Vagina (tissue), 2 donors: ENCODE data around the gene FKBP3. TPM values are rescaled to one million over a fixed set of nuclear protein-coding genes. Genes with fewer than 3 reads are reported as not detected.
A peak's percentile ranks its signal among the peaks of the same experiment; 100 is the strongest.

Experiments
- DNase-seq, 2 donors: peaks; one replicate each; pipeline ENCODE4 v3.0.0-alpha.2; 2017; ENCODE audit errors: extremely low spot score in 2 of 2
- H3K27ac ChIP-seq: fragments of 200-600 bp; sonication (generic); one replicate; pipeline ENCODE4 v1.5.1; 2019
- H3K27me3 ChIP-seq: fragments of 200-600 bp; sonication (generic); one replicate; pipeline ENCODE4 v1.5.1; 2019
- H3K36me3 ChIP-seq, 2 donors: fragments of 200-600 bp; sonication (generic); one replicate each; pipeline ENCODE4 v1.5.1; 2017 to 2019
- H3K4me1 ChIP-seq: fragments of 200-600 bp; sonication (generic); one replicate; pipeline ENCODE4 v1.5.1; 2019
- H3K4me3 ChIP-seq, 2 donors: fragments of 200-600 bp; sonication (generic); 1 replicate in 1 of 2; 2 replicates in 1 of 2; pipeline ENCODE4 v1.5.1; 2016 to 2019
- H3K9me3 ChIP-seq: fragments of 200-600 bp; sonication (generic); one replicate; pipeline ENCODE4 v1.5.1; 2019
- POLR2A ChIP-seq, 2 donors: fragments of 450-650 bp; IDR thresholded peaks; one replicate each; pipeline ENCODE4 v1.6.1; 2017; ENCODE audit warnings: antibody characterized with exemption in 2 of 2, mild to moderate bottlenecking in 2 of 2, moderate library complexity in 2 of 2
- POLR2AphosphoS5 ChIP-seq, 2 donors: sonication (generic); formaldehyde crosslinking; IDR thresholded peaks; one replicate each; pipeline ENCODE4 v1.9.0; 2017; ENCODE audit warnings: antibody characterized with exemption in 2 of 2, mild to moderate bottlenecking in 2 of 2, low read depth in 1 of 2; ENCODE audit not compliant: insufficient read depth in 1 of 2
- intact Hi-C: fragments of 100-400 bp; cut with DNase I; formaldehyde crosslinking; loops from one replicate; pipeline ENCODE4 v1.15.1; 2023
- total RNA-seq: library from RNA; depleted of rRNA; stranded (reverse); fragments of >200 nt; gene quantifications from one replicate; pipeline ENCODE4 v1.2.3, GENCODE V29; 2016
- TF ChIP-seq, protein P1 (sequence below), 3 experiments: fragments of 450-650 bp in 2 of 3; fragments of 200-600 bp in 1 of 3; sonication (generic) in 1 of 3; IDR thresholded peaks; one replicate each; pipeline ENCODE4 v1.5.1; 2017 to 2019; ENCODE audit warnings: antibody characterized with exemption in 3 of 3, mild to moderate bottlenecking in 2 of 3, moderate library complexity in 2 of 3

The FKBP3 gene
- 37.1 TPM for total RNA-seq

DNA sequence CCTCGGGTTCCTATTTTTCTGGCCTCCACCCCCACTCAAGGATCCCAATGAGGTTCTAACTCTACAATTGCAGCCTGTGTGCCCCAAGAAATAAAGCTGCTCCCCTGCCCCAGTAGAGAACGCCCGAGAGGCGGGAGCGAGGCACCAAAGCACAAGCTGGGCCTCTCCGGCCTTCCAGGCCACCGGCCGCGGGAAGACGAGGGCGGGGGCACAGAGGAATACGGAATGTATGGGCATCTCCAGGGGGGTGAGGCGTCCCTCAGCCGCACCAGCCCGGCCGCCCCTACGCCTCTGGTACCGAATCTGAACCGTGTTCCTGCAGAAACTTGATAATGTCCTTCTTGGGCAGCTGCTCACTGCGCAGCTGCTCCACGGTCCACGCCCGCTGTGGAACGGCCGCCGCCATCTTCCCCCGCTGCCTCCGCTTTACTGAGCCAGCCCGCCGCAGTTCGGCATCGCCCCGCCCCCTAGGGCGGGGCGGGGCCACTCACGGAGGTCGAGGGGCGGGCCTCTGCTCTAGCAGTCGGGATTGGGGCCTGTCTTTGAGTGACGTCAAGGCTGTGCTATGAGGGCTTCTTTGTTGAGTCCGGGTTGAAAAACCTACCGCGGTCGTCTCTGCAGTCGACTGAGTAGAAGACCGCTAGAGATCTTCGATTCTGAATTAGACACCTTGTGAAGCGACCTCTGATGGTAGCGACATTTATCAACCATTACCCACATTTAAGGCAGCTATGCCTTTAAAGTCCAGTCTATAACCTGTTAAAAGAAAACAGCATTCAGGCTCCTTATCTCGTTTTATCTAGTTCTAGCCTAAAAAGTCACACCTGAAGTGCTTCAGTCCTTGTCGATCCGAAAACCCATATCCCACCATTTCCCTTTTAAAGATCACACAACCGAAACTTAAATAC lies at the start of gene FKBP3:
FKBP3 (minus strand) TSS at position 431 of the 908 bp plus-strand sequence; CDS start at position 406, 25 bp downstream.
- intact Hi-C loops, result loop anchor here (10.0 kb wide), 2 partner anchors 120 to 220 kb away; partner anchors contain the start of gene MIS18BP1
- Histone ChIP-seq H3K4me1 (peaks cover 46% of the 10 kb centered on the region), H3K36me3 (no peaks in the 10 kb centered on the region), H3K9me3 (no peaks in the 10 kb centered on the region), H3K4me3 (peak within 1 kb of the TSS; percentile 54 to 57), H3K27ac (peak within 1 kb of the TSS; percentile 77), H3K27me3 (no peaks in the 10 kb centered on the region)
- peak; percentile 97 to 98 for DNase-seq
- peak; percentile 84 to 95 for TF ChIP-seq POLR2AphosphoS5 (IDR thresholded peaks at IDR 0.05; ENCODE audit: insufficient read depth in 1 of 2, low read depth in 1 of 2)
- TF ChIP-seq, protein P1, sequence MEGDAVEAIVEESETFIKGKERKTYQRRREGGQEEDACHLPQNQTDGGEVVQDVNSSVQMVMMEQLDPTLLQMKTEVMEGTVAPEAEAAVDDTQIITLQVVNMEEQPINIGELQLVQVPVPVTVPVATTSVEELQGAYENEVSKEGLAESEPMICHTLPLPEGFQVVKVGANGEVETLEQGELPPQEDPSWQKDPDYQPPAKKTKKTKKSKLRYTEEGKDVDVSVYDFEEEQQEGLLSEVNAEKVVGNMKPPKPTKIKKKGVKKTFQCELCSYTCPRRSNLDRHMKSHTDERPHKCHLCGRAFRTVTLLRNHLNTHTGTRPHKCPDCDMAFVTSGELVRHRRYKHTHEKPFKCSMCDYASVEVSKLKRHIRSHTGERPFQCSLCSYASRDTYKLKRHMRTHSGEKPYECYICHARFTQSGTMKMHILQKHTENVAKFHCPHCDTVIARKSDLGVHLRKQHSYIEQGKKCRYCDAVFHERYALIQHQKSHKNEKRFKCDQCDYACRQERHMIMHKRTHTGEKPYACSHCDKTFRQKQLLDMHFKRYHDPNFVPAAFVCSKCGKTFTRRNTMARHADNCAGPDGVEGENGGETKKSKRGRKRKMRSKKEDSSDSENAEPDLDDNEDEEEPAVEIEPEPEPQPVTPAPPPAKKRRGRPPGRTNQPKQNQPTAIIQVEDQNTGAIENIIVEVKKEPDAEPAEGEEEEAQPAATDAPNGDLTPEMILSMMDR (IDR thresholded peaks at IDR 0.05), result no peak
- TF ChIP-seq POLR2A (IDR thresholded peaks at IDR 0.05), result peak in 1 of 2 donors; percentile 64

DNA sequence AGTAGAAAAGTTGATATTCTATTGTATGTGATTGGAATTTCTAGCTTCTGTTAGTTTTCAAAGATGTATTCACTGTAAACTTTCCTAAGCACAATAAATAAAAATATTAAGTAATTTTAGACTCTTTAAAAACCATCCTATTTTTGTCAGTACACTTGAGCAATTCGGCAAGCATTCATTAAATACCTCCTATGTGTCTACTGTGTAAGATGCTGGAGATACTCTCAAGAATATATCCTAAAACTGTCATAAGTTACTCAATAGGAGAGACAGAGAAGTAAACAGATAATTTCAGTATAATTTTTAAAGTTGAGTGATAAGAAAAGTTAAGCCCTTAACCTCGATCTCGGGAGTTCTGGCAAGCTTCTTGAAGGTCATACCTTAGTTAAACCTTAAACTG lies 47.5 kb upstream of the FKBP3 start:
- Histone ChIP-seq H3K4me3 (no peak overlapping the region), H3K9me3 (no peaks in the 10 kb centered on the region), H3K27ac (no peak overlapping the region), H3K27me3 (no peaks in the 10 kb centered on the region), H3K36me3 (no peaks in the 10 kb centered on the region), H3K4me1 (no peaks in the 10 kb centered on the region)
- DNase-seq, result no peak
- TF ChIP-seq POLR2AphosphoS5 (IDR thresholded peaks at IDR 0.05; ENCODE audit: insufficient read depth in 1 of 2, low read depth in 1 of 2) (no peak), POLR2A (IDR thresholded peaks at IDR 0.05) (no peak)
- TF ChIP-seq, protein P1 (IDR thresholded peaks at IDR 0.05), result no peak
- intact Hi-C loops, result no loop called here

DNA sequence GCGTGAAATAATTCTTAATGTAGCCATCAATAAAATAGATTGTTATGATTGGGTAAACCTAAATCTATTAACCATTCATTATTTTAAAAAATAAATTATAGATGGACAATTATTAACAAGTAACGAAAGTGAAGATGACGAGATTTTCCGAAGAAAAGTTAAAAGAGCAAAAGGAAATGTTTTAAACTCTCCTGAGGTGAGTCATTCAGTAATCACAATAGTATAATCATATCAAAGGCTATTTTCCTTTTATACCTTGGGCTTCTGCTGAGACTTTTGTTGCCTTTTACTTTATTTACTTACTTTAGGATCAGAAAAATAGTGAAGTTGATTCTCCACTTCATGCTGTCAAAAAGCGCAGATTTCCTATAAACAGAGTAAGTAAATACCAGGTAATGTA lies 47.0 kb upstream of the FKBP3 start:
- DNase-seq, result no peak
- intact Hi-C loops, result no loop called here
- TF ChIP-seq, protein P1 (IDR thresholded peaks at IDR 0.05), result no peak
- no peak for TF ChIP-seq POLR2AphosphoS5 (IDR thresholded peaks at IDR 0.05; ENCODE audit: insufficient read depth in 1 of 2, low read depth in 1 of 2)
- TF ChIP-seq POLR2A (IDR thresholded peaks at IDR 0.05), result no peak

DNA sequence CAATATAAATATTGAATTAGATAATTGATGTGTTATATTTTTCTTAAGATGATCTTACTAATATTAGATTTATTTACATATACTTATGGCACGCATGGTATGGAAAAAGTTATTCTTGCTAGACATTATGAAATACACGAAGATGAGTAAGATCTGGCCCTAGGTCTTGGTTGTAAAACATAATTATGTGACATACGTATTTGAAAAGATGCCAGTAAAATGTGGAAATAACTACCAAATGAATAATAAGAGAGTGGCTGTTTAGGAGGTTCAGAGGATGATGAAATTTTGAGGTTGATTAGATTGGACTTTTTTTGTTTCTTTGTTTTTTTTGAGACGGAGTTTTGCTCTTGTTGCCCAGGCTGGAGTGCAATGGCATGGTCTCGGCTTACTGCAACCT lies 42.8 kb upstream of the FKBP3 start:
- Histone ChIP-seq H3K27me3 (no peaks in the 10 kb centered on the region), H3K9me3 (no peaks in the 10 kb centered on the region), H3K27ac (no peak overlapping the region), H3K4me3 (no peak overlapping the region), H3K4me1 (no peaks in the 10 kb centered on the region), H3K36me3 (no peaks in the 10 kb centered on the region)
- no peak for DNase-seq
- TF ChIP-seq POLR2AphosphoS5 (IDR thresholded peaks at IDR 0.05; ENCODE audit: insufficient read depth in 1 of 2, low read depth in 1 of 2) (no peak), POLR2A (IDR thresholded peaks at IDR 0.05) (no peak)
- TF ChIP-seq, protein P1 (IDR thresholded peaks at IDR 0.05), result no peak
- intact Hi-C loops, result no loop called here

More for the DNA sequence above, 47.0 kb upstream of the FKBP3 start:
- H3K9me3 ChIP-seq, result no peaks in the 10 kb centered on the region
- no peaks in the 10 kb centered on the region for H3K27me3 ChIP-seq
- H3K36me3 ChIP-seq, result no peaks in the 10 kb centered on the region
- H3K4me3 ChIP-seq, result no peak overlapping the region
- H3K4me1 ChIP-seq, result no peaks in the 10 kb centered on the region
- no peak overlapping the region for H3K27ac ChIP-seq

DNA sequence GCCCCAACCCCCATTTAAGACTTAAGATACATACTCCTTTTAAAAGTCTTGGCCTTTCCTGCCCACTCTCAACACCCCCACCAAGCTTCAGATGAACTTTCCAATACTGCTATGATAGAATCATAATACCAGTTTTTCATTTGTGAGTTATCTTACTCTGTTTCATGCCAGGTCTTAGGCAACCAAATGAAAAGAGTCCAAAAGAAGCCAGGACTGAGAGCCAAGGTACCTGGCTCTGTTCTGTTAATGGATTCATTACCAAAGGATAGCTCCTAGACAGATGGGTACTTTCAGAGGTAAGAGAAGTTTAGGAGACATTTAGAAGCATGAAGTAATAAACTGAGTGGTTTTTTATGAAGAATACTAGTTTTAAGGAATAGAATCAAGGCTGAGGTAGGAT lies 35.6 kb upstream of the FKBP3 start:
- TF ChIP-seq POLR2AphosphoS5 (IDR thresholded peaks at IDR 0.05; ENCODE audit: insufficient read depth in 1 of 2, low read depth in 1 of 2), result no peak
- TF ChIP-seq, protein P1 (IDR thresholded peaks at IDR 0.05), result no peak
- Histone ChIP-seq H3K27me3 (no peaks in the 10 kb centered on the region), H3K4me1 (no peaks in the 10 kb centered on the region), H3K27ac (no peak overlapping the region), H3K9me3 (no peaks in the 10 kb centered on the region), H3K4me3 (no peak overlapping the region), H3K36me3 (peaks cover 0 to 3% of the 10 kb centered on the region in 2 donors)
- intact Hi-C loops, result no loop called here
- no peak for DNase-seq
